NOMO-1 treated with dmso at 0.1 percent for 144 hours (cell line): Measurements from ENCODE around the gene CLEC16A.

Experiments
- DNase-seq: peaks from one replicate; lab custom pipeline; 2025; ENCODE audit not compliant: unreplicated experiment; lab: John Stamatoyannopoulos, UW

The CLEC16A gene

DNA sequence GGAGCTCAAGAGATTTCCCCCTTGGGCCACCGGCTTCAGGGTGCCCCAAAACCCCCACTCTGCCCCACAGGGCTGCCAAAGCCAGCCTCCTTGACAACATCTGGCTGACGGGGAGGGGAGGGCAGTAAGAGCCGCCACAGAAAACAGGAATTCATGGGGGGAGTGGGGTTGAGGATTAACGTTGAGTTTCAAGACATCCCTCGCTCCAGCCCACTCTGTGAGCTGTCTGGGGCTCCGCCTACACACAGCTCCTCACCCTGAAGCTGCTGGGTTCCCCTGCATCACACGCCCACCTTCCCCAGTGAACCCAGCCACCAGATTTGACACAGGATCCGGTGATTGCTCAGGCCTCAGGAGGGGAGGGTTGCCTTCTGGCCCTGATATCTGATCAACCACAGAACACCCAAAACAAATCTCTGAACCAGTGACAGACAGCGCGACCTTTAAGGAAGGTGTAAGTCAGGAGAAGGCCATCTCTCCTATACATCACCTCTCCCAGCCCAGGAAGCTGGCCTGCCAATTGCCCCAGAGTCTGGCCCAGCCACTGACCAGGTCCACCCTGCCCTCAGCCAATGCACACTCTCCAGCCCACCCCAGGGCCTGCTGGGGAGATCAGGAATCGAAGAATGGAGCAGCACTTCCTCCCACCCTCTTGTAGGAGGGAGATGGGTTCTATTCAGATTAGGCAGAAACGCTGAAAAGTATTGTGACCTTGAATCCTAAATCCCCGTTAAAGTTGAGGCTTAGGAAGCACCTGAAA, 132.1 kb downstream of the CLEC16A start:
- DNase-seq: no peak

- DNase-seq: no peak
These were observed 134.6 kb downstream of the CLEC16A start for GRCh38 chr16:11078812-11079459.

DNA sequence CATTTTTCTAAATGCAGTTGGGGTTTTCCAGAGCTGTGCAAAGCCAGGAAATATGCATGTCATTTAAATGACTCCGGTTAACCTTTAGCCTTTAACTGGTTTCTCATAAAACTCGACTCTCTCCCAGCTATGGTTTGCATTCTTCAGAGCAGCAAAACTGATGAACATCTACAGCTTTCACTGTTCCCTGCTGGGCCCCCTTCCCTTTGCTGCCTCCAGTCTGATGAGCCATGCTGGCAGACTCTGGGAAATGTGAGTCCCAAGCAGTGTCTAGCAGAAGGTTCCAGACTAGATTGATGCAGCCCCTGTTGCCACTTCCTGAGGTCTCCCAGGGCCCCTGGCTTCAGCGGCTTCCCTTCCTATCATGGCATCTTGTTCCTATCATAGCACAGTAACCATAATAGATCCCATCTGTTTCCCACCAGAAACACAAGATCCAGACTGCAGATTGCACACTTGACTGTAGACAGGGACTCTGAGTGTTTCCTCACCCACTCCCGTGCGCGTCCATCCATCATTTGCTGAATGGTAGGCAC, 135.4 kb downstream of the CLEC16A start:
- no peak for DNase-seq

GRCh38 chr16:11080327-11080967, 136.1 kb downstream of the CLEC16A start:
- no peak for DNase-seq

- no peak for DNase-seq
These were observed 136.8 kb downstream of the CLEC16A start for GRCh38 chr16:11080999-11081630.

DNA sequence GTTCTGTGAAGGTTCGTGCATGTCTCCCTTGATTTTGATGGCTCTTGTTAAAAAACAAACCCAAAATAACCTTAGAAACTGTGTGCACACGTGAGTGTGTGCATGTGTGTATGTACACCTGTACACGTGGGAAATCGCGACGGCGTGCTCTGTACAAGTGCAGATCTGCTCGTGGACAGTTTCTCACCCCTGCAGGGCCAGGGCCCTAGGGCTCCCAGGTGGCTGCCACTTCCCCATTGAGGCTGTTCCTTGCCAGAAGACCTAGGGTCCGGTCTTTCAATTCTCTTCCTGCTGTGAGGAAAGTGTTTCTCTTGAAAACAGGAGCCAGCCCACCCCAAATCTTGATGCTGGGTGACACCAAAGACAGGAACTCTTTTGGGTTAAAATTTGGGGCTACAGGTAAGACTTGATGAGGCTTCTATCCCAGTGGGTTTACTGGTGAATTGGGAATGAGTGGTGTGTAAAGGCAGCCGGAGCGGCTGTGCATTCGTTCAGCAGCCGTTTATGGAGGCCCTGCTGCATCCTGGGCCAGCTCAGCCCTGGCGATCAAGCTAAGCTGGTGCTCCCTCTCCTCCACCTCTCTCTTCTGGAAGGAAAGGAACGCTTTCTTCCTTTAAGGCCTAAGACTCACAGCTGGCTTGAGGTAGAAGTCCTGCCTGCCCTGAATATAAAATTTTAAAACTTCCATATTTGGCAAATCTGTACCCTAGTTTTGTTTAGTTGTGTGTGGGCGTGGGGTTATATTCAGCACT, 137.9 kb downstream of the CLEC16A start:
- DNase-seq: no peak

DNA sequence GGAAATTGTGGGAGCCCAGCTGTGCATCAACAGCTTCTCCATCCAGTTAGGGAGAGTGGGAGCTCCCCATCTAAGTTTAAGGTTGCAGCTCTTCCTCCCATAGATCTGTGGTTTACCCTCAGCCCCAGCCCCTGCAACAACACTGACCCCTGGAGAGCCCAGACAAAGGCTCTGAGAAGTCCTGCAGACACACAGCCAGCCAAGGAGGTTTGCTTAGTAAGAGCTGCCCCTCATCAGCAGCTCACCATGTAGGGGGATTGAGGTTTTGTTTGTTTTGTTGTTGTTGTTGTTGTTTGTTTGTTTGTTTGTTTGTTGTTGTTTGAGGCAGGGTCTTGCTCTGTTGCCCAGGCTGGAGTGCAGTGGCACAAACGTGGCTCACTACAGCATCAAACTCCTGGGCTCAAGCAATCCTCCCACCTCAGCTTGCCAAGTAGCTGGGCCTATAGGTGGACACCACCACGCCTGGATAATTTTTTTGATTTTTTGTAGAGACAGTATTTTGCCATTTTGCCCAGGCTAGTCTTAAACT, 138.6 kb downstream of the CLEC16A start:
- DNase-seq: no peak

- DNase-seq: no peak
These were observed 140.1 kb downstream of the CLEC16A start for GRCh38 chr16:11084484-11084875.

GRCh38 chr16:11084876-11085485, 140.6 kb downstream of the CLEC16A start:
- DNase-seq: no peak

GRCh38 chr16:11085916-11086315, 141.6 kb downstream of the CLEC16A start:
- DNase-seq: no peak

- no peak for DNase-seq
These were observed 143.3 kb downstream of the CLEC16A start for GRCh38 chr16:11087691-11088073.

DNA sequence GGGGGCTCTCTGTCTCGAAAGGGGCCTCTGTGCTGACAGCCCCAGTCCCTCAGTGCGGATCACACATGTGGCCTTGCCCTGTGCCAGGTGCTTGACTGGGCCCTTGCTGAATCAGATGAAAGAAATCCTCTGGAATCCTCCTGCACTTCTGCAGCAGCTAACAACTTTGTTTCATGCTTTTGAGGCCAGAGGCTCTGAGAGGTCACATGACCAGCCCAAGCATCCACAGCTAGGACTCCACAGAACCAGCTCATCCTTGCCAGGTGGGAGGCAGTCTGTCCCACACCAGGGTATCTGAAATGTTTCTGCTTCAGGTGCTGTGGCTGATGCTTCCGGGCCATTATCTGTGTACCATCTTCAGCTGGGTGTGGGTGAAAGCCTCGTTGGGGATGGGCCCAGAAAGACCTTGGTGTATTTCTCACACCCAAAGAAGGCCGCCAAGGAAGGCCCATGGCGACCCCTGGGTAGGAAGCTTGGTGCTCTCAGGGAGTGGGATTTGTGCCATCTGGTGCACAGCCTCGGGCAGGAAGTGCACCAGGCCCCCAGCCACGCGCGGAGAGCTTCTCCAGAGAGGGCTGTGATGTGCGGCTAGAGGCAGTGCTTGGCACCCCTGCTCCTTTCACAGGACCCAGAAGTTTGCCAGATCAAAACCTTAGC, 143.8 kb downstream of the CLEC16A start:
- DNase-seq: no peak

DNA sequence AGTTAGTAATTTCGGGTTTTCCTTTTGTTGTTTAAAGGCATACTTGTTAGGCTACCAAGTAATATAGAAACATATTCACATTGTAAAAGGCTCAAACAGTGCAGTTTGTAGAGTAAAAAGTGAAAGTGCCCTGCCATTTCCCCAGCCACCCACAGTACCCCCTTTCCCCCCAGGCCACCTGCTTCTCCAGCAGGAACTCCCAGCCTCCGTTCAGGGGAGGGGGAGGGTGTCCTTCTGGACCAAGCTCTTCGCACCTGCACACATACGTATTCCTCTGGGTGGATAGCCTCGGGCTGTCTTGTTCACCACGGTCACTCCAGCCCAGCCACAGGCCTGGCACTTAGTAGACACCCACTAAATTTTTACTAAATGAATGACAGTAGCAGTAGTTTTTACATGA, 144.5 kb downstream of the CLEC16A start:
- no peak for DNase-seq

- no peak for DNase-seq
These were observed 145.2 kb downstream of the CLEC16A start for GRCh38 chr16:11089504-11090124.

DNA sequence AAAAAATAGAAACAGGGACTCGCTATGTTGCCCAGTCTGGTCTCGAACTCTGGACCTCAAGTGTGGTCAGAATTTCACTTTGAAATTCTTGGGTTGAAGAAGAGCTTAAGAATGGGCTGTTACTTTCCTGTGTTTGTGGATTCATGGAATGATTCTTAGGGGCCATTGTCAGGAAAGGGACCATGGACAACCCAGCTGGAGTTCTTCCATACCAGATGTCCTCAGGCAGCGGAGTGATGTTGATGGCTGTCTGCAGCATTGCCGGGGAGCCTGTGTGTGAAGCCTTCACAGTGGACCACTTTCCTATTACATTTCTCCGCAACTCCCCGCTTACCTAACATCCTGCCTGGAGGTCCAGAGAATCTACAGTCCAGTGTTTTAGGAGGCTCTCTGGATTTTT, 145.9 kb downstream of the CLEC16A start:
- DNase-seq: no peak

- no peak for DNase-seq
These were observed 146.8 kb downstream of the CLEC16A start for GRCh38 chr16:11091021-11091785.

- no peak for DNase-seq
These were observed 148.6 kb downstream of the CLEC16A start for GRCh38 chr16:11092788-11093571.
